HG03469 (cell line): ENCODE measurements around the gene PRPF4.

Experiments used
- ATAC-seq: cut with Tn5 transposase; IDR thresholded peaks from one replicate; pipeline ENCODE4 v1.9.1; 2021; ENCODE audit warnings: mild to moderate bottlenecking, moderate library complexity, moderate number of reproducible peaks; ENCODE audit not compliant: unreplicated experiment

Gene PRPF4

GRCh38 chr9:113310538-113310937, 35.1 kb downstream of the PRPF4 start:
- ATAC-seq, result no peak

GRCh38 chr9:113311961-113312360, 36.5 kb downstream of the PRPF4 start:
- ATAC-seq, result no peak

GRCh38 chr9:113313261-113313660, 37.8 kb downstream of the PRPF4 start:
- no peak for ATAC-seq

GRCh38 chr9:113315231-113315630, 39.8 kb downstream of the PRPF4 start:
- no peak for ATAC-seq

GRCh38 chr9:113316030-113316429, 40.6 kb downstream of the PRPF4 start:
- no peak for ATAC-seq

GRCh38 chr9:113317777-113318176, 42.3 kb downstream of the PRPF4 start:
- ATAC-seq, result no peak

GRCh38 chr9:113319054-113319453, 43.6 kb downstream of the PRPF4 start:
- no peak for ATAC-seq

- no peak for ATAC-seq
Observed at GRCh38 chr9:113320051-113320450, 44.6 kb downstream of the PRPF4 start.

- no peak for ATAC-seq
Observed at GRCh38 chr9:113322671-113323070, 47.2 kb downstream of the PRPF4 start.

GRCh38 chr9:113326230-113326629, 50.8 kb downstream of the PRPF4 start:
- ATAC-seq, result no peak

GRCh38 chr9:113328045-113328782, 52.8 kb downstream of the PRPF4 start:
- no peak for ATAC-seq

- ATAC-seq, result no peak
Observed at GRCh38 chr9:113331780-113332179, 56.3 kb downstream of the PRPF4 start.

GRCh38 chr9:113337714-113338113, 62.3 kb downstream of the PRPF4 start:
- no peak for ATAC-seq

GRCh38 chr9:113340011-113340699, 64.7 kb downstream of the PRPF4 start, which contains the start of gene WDR31:
WDR31 (minus strand) TSS chr9:113340275; CDS start chr9:113332022, 8,253 bp downstream.
- peak; percentile 89 for ATAC-seq

- ATAC-seq, result no peak
Observed at GRCh38 chr9:113341712-113342410, 66.4 kb downstream of the PRPF4 start.
